NCI-H2107 treated with DMSO at 0.1 percent for 48 hours (cell line): ENCODE measurements around the gene ARL14.

Source experiments
- DNase-seq: peaks from one replicate; lab custom pipeline; 2025; ENCODE audit not compliant: unreplicated experiment; lab: John Stamatoyannopoulos, UW

ARL14 gene

GRCh38 chr3:160676547-160677303 is at the start of gene ARL14:
TSS of gene ARL14 (plus strand) at chr3:160677160. CDS start at chr3:160677347, 187 bp downstream.
- no peak for DNase-seq

- no peak for DNase-seq
Measured at GRCh38 chr3:160629491-160629890, 47.5 kb upstream of the ARL14 start.

DNA sequence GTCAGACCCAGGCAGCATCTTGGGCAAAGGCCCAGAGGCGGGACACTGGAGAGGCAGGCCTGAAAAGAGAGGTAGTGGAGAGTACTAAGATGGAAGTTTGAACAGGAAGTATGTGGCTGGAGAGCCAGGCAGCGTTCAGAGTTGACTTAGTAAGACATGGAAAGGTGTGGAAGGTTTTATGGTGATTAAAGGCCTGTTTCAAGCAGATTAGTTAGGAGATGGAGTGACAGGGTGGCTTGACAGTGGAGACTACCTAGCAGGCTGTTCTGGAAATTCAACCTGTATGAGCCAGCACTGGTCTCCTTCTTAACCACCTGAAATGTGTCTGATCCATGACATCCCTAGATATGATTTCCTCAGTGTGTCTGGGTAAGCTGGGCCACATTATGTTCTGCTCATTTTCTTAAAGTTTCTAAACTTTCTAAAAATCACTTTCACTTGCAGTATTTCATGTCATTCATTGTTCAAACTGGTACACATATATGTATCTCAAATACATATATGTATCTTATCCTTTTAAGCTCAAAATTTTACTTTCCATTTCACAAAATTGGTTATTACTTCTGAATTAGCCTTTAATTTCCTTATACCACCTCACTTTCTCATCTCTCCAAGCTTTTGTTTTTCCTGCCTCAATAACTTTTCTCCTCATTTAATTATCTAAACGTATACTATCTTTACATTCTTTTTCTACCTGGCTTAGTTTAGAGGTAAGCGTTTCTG is 43.4 kb upstream of the ARL14 start:
- no peak for DNase-seq

DNA sequence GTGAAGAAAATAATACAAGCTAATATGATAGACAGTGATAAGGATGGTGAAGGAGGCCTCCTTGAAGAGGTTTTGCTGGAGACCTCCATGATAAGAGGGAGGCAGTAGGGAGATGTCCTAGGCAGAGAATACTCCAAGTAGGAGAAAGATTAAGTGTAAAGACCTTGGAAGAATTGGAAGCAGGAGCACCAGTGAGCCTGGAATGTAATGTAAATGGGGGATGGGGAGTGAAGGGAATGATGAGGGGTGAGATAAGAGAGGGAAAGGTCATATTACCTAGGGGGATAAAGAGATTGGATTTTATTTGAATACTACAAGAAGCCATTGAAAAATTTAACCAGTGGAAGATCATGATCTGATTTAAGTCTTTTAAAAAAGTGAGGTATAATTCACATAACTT is 41.7 kb upstream of the ARL14 start:
- DNase-seq: no peak

DNA sequence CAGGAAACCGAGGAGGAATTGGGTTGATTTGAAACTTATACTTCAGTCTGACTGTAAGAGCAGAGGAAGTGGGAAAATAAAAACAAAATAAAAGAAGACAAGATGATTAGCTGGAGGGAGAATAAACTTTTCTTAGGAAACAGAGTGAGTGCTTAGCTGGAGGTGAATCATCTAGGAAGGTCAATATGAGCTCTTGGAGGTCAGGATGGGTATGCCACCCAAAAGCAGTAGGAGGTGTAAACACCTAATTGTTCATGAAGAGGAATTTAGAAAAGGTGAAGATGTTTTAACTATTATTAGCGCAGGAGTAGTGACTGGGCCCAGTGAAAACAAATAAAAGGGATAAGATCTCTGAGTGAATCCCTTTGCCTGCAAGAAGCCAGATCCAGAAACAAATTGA is 39.9 kb upstream of the ARL14 start:
- no peak for DNase-seq

DNA sequence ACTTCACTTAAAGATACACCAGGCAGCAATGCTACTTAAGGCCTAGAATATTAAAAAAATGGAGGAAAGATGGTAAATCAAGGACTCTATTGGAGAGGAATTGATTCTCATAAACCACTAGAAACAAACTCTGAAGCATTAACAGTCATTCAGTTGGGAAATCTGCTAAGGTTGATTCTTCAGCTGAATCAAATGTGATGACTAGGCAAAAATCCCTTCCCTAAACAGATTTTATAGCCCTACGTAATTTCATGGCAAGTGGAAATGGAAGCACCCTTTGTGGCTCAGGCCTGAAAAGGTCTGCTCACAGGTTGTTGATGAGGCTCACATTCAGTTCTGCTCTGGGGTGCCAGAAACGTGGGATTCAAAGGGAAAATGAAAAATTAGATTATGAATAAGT is 38.8 kb upstream of the ARL14 start:
- DNase-seq: no peak

DNA sequence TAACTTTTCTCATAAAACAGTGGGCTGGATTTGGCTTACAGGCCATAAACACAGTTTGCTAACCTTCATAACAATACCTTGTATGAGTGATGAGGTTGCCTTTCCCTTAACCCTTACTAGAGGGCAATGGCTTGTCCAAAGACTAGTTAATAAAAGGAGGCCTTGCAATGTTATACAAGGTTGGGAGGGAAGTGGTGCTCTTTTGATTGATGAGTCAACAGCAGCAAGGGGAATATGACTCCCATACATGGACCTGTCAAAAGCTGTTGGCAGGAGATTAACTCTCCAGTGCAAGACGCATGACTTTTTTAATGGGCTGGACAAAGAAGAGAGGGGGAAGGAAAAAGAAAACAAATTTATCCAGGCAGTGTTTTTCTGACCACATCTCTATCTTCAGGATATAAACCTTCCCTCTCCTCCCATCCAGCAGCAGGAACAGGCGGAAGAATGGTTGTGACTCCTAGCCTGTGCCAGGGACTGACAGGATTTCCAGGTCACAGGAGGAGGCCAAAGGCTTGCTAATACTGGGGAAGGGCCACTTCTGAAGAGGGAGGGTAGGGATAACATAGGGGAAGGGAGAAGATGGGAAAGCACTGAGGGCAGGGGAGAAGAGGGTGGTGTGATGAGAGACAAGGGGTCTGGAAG is 35.2 kb upstream of the ARL14 start:
- no peak for DNase-seq

- no peak for DNase-seq
Measured at GRCh38 chr3:160643994-160644393, 33.0 kb upstream of the ARL14 start.

DNA sequence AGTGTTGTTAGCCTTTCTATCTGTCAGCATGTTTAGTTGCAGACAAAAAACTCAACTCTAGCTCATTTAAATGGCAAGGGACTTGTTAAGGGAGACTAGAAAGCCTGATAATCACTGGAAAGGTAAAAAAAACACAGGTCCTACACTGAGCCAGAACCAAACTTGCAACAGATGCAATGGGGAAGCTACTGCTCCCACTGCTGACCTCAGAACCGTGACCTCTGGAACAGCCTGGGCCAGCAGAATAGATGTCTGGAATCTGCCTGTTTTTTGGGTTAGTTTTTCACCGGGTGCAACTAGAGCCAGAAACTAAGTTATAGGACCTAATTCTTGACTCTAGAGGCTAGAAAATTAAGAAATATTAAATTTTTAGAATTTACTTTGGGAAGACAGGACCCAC is 32.5 kb upstream of the ARL14 start:
- no peak for DNase-seq

DNA sequence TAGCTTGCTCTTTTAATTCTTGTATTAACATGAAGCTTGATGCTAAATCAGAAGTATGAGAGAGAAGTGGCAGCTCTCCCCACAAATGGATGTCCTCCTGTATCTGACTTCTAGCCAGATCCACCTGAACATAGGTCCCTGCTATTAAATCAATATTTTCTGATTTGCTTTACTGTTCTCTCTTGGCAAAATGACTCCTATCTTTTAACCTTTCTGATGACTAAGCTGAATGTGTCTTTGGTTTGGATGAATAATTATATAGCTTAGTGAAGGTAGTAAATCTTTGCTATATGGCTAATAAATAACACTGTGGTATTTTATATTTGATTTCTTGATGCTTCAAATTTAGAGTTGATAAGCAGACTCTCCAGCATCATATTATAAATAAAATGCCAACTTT is 28.3 kb upstream of the ARL14 start:
- no peak for DNase-seq

- DNase-seq: no peak
Measured at GRCh38 chr3:160649596-160649995, 27.4 kb upstream of the ARL14 start.

DNA sequence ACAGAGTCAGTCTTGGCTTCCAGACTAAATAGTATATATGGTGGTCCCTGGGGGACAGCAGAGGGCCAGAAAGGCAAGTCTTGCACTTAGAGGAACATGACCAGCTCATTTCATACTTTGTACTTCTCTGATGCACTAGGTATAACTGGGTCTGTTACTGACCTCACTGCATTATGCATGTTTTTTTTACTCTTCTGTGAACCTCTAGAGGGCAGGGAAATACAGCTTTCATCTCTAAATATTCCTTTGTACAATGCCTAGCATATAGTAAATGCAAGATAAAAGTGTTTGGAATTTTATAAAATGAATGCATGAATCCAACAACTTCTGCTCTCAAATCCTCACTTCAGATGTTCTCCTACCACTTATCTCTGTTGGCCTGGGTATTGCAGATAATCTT is 23.4 kb upstream of the ARL14 start:
- DNase-seq: no peak

DNA sequence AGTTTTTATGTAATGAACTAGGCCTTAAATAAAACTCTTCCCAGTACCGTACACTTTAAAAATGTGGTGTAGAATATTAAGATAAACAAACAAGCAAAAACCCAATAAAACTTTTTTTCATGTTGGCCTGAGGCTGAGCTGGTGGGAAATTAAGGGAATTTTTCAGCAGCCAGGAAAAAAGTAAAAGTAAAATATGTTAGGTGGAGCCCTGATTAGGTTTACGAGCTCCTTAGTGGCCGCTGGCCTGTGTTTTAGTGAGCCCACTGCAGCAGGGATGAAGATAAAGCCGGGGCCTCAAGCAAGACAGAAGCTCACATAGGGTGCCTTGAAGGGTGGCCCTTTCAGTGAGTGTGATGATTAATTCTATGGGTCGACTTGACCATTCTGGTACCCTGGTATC is 16.1 kb upstream of the ARL14 start:
- DNase-seq: no peak

GRCh38 chr3:160661660-160662059 is 15.3 kb upstream of the ARL14 start:
- DNase-seq: peak; percentile 99

- no peak for DNase-seq
Measured at GRCh38 chr3:160665231-160665630, 11.7 kb upstream of the ARL14 start.

DNA sequence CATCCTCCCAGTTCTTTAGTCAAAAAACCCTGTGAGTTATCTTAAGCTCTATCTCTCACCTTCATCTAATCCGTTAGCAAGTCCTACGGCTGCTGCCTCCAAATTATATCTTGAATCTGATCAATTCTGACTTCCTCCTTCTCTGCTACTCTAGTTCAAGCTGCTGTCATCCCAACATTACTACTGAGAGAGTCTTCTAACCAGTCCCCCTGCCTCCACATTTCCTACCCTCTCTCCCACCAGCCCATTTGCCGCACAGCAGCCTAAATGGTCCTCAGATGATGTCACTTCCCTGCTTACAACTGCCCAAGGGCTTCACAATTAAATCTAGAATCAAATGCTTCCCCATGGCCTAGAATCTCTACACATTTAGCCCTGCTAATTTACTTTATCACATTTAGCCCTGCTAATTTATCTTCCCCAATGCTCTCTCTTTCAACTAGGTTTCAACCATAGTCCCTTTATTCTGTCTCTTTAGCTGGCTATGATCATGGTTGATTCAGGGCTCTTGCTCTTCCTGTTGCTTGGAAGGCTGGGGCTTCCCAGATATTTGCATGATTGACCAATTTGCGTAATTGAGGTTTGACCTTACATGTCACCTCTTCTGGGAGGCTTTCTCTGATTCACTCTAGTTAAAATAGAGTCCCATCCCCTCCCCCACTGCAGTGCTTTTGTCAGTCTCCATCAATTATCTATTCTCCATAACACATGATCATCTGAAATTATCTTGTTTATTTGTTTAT is 11.0 kb upstream of the ARL14 start:
- no peak for DNase-seq

DNA sequence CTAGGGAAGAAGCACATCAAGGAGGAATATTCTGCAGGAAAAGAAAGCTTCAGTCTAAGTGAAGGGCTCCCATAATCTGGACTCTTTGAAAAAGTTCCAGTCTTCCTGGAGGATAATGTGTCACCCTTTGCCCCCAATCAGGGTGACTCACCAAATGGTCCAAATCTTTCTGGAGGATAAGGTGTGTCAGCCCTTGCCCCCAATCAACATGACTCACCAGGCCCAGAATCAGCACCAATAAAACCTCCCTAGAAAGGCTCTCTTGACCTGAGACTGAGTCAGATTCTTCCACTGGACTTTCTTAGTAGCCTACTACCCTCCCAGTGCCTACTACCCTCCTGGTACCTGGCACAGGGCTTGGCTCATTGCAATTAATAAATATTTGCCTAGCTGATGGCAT is 9.5 kb upstream of the ARL14 start:
- DNase-seq: no peak

- no peak for DNase-seq
Measured at GRCh38 chr3:160668454-160668853, 8.5 kb upstream of the ARL14 start.

DNA sequence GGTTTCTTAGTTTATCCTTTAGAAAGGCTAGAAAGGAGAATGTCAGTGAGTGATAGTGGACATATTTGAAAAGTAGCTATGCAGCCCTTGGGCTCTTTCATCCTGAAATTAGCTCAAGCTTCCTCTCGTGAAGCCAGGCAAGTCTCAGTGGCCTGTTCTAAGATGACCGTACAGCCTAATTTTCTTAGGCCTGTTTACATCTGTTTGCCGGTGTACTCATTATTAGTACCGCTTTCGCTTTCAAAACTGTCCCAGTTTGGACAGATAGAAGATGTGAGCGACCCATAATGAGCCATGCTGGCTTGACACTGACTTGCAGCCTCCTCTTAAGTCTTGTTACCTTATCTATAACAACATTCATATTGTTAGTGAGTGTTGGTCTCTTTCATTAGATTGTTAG is 5.7 kb upstream of the ARL14 start:
- DNase-seq: no peak

GRCh38 chr3:160671995-160672394 is 5.0 kb upstream of the ARL14 start:
- no peak for DNase-seq

- no peak for DNase-seq
Measured at GRCh38 chr3:160673188-160673587, 3.8 kb upstream of the ARL14 start.
